Small intestine (tissue), 7 donors: ENCODE measurements around the gene ANO9. TPM values are rescaled to one million over a fixed set of nuclear protein-coding genes. Genes with fewer than 3 reads are reported as not detected.

Experiments
- DNase-seq, 2 donors: peaks; one replicate each; pipeline versions ENCODE4 v3.0.0 to v3.0.0-alpha.2; 2013
- FAIRE-seq: peaks from 2 replicates; lab custom pipeline; 2012; peaks lifted over from hg19 to GRCh38; lab: Jason Lieb, UNC
- H3K27ac ChIP-seq, 3 donors: one replicate each; pipeline ENCODE4 v1.5.1; 2013; ENCODE audit warnings: low read length in 2 of 3, mild to moderate bottlenecking in 2 of 3, control low read depth in 1 of 3, inconsistent platforms in 1 of 3, low read depth in 1 of 3, moderate library complexity in 1 of 3
- H3K27me3 ChIP-seq, 3 donors: one replicate each; pipeline ENCODE4 v1.6.1; 2013; ENCODE audit warnings: low read length in 3 of 3, inconsistent platforms in 1 of 3; ENCODE audit not compliant: control insufficient read depth in 3 of 3, insufficient read depth in 3 of 3
- H3K36me3 ChIP-seq, 3 donors: one replicate each; pipeline ENCODE4 v1.6.1; 2013; ENCODE audit warnings: low read length in 3 of 3, inconsistent platforms in 1 of 3, low read depth in 1 of 3, mild to moderate bottlenecking in 1 of 3, moderate library complexity in 1 of 3; ENCODE audit not compliant: control insufficient read depth in 3 of 3, insufficient read depth in 2 of 3
- H3K4me1 ChIP-seq, 3 donors: one replicate each; pipeline ENCODE4 v1.6.1; 2013; ENCODE audit warnings: low read length in 2 of 3, inconsistent platforms in 1 of 3, low read depth in 1 of 3, mild to moderate bottlenecking in 1 of 3, moderate library complexity in 1 of 3; ENCODE audit not compliant: control insufficient read depth in 3 of 3, insufficient read depth in 2 of 3
- H3K4me3 ChIP-seq, 3 donors: one replicate each; pipeline ENCODE4 v1.5.1; 2013; ENCODE audit warnings: low read length in 3 of 3, control low read depth in 1 of 3, inconsistent platforms in 1 of 3, low read depth in 1 of 3, mild to moderate bottlenecking in 1 of 3, moderate library complexity in 1 of 3
- H3K9me3 ChIP-seq, 2 donors: one replicate each; pipeline ENCODE4 v1.6.1; 2013; ENCODE audit warnings: low read depth in 1 of 2, low read length in 1 of 2; ENCODE audit not compliant: control insufficient read depth in 2 of 2, insufficient read depth in 1 of 2
- WGBS, 3 donors: extraction: QIAGEN DNeasy Blood & Tissue Kit; methylation state at CpG; one replicate each; pipeline ENCODE4 v1.1.7; 2013; 5-methylcytosine and 5-hydroxymethylcytosine counted together
- polyA plus RNA-seq, 4 donors: library from polyadenylated mRNA; stranded (reverse) in 3 of 4; unstranded in 1 of 4; fragments of 200-250 nt in 3 of 4; fragments of 120-200 nt in 1 of 4; gene quantifications; one replicate each; pipeline versions ENCODE4 v1.2.1 to v1.2.3, GENCODE V29; 2013
- donor health status: healthy with polysubstance abuse.
- donor health status: control.
- donor health status: control.
- donor health status: Bipolar disorder and iron deficiency.
- donor health status: healthy.

The ANO9 gene
- polyA plus RNA-seq, 4 donors: 84.7 to 363 (median 220) TPM

GRCh38 chr11:453564-453963, 11.8 kb upstream of the ANO9 start:
- 90 to 94% (median 93%) methylated on average over 13 of the region's 13 CpGs for WGBS, 3 donors
- Histone ChIP-seq H3K4me3 (no peak overlapping the region), H3K4me1 (peaks cover 0 to 23% (median 0%) of the 10 kb centered on the region in 3 donors), H3K36me3 (peaks cover 0 to 61% (median 0%) of the 10 kb centered on the region in 3 donors), H3K9me3 (no peaks in the 10 kb centered on the region), H3K27me3 (no peaks in the 10 kb centered on the region), H3K27ac (no peak overlapping the region)
- DNase-seq (no peak), FAIRE-seq (no peak)

- DNase-seq (no peak), FAIRE-seq (no peak)
- Histone ChIP-seq H3K27ac (no peak overlapping the region), H3K36me3 (peaks cover 0 to 61% (median 0%) of the 10 kb centered on the region in 3 donors), H3K9me3 (no peaks in the 10 kb centered on the region), H3K4me1 (peaks cover 0 to 24% (median 0%) of the 10 kb centered on the region in 3 donors), H3K27me3 (no peaks in the 10 kb centered on the region), H3K4me3 (no peak overlapping the region)
- 90 to 92% (median 91%) methylated on average over 19 of the region's 19 CpGs for WGBS, 3 donors
These were observed 11.2 kb upstream of the ANO9 start for GRCh38 chr11:452916-453527.

- WGBS, 3 donors: 90 to 94% (median 93%) methylated on average over 11 to 12 of the region's 12 CpGs
- no peak for FAIRE-seq
- Histone ChIP-seq H3K36me3 (peaks cover 0 to 54% (median 0%) of the 10 kb centered on the region in 3 donors), H3K27ac (no peak overlapping the region), H3K4me3 (no peak overlapping the region), H3K4me1 (peaks cover 0 to 27% (median 0%) of the 10 kb centered on the region in 3 donors), H3K27me3 (no peaks in the 10 kb centered on the region), H3K9me3 (no peaks in the 10 kb centered on the region)
- no peak for DNase-seq
These were observed 10.5 kb upstream of the ANO9 start for GRCh38 chr11:452203-452744.

- FAIRE-seq (no peak), DNase-seq (no peak)
- Histone ChIP-seq H3K27me3 (no peaks in the 10 kb centered on the region), H3K36me3 (peaks cover 0 to 51% (median 0%) of the 10 kb centered on the region in 3 donors), H3K27ac (no peak overlapping the region), H3K4me3 (no peak overlapping the region), H3K9me3 (no peaks in the 10 kb centered on the region), H3K4me1 (peaks cover 0 to 32% (median under 1%) of the 10 kb centered on the region in 3 donors)
- 88 to 92% (median 90%) methylated on average over 11 to 14 of the region's 14 CpGs for whole genome bisulfite sequencing, 3 donors
These were observed 9.9 kb upstream of the ANO9 start for GRCh38 chr11:451738-452137.

- no peaks in the 10 kb centered on the region for H3K27me3 ChIP-seq
- peaks cover 0 to 39% (median 2%) of the 10 kb centered on the region in 3 donors for H3K4me1 ChIP-seq
- no peaks in the 10 kb centered on the region for H3K9me3 ChIP-seq
- FAIRE-seq (no peak), DNase-seq (peak; percentile 80 to 86)
- WGBS, 3 donors: 2 to 4% (median 4%) methylated on average over 37 to 46 of the region's 46 CpGs
- H3K4me3 ChIP-seq: peak overlapping the region; percentile 85 to 92 (median 89)
- peak overlapping the region in 2 of 3 donors; percentile 39 to 43 for H3K27ac ChIP-seq
- H3K36me3 ChIP-seq: peaks cover 0 to 43% (median 0%) of the 10 kb centered on the region in 3 donors
These were observed 9.1 kb upstream of the ANO9 start for GRCh38 chr11:450809-451451.

- 0 to 1% (median 0%) methylated on average over 86 to 108 of the region's 108 CpGs for WGBS, 3 donors
- DNase-seq: peak; percentile 94 to 97
- Histone ChIP-seq H3K36me3 (peaks cover 0 to 35% (median 0%) of the 10 kb centered on the region in 3 donors), H3K4me1 (peaks cover 0 to 45% (median 2%) of the 10 kb centered on the region in 3 donors), H3K9me3 (no peaks in the 10 kb centered on the region), H3K4me3 (peak within 1 kb of the TSS; percentile 85 to 92 (median 89)), H3K27me3 (no peaks in the 10 kb centered on the region), H3K27ac (peak within 1 kb of the TSS; percentile 39 to 96 (median 90))
- FAIRE-seq: no peak
These were observed 8.3 kb upstream of the ANO9 start, which contains the start of gene PTDSS2 for GRCh38 chr11:449889-450808. Gene PTDSS2 (plus strand): TSS chr11:450279. CDS start chr11:450456, 177 bp downstream.

- no peaks in the 10 kb centered on the region for H3K27me3 ChIP-seq
- H3K36me3 ChIP-seq: peaks cover 0 to 18% (median 0%) of the 10 kb centered on the region in 3 donors
- FAIRE-seq (no peak), DNase-seq (peak; percentile 93 to 98)
- no peaks in the 10 kb centered on the region for H3K9me3 ChIP-seq
- 2 to 3% (median 2%) methylated on average over 45 to 55 of the region's 55 CpGs for WGBS, 3 donors
- peak overlapping the region; percentile 93 to 98 (median 96) for H3K27ac ChIP-seq
- H3K4me3 ChIP-seq: peak overlapping the region; percentile 56 to 62 (median 57)
- peaks cover 0 to 64% (median 2%) of the 10 kb centered on the region in 3 donors for H3K4me1 ChIP-seq
These were observed 6.3 kb upstream of the ANO9 start for GRCh38 chr11:447923-448731.
